HepG2 (cell line): ENCODE results near the gene BTBD17. TPM values are rescaled to one million over a fixed set of nuclear protein-coding genes. Genes with fewer than 3 reads are reported as not detected.

Experiments
- ATAC-seq: fragments of 200-7000 bp; cut with Tn5 transposase; 3 replicates; pipeline ENCODE4 v1.9.1; 2020; ENCODE audit warnings: mild to moderate bottlenecking, moderate library complexity
- BruUV-seq: library from RNA; stranded (reverse); fragments of 400-500 nt; replicated peaks from 2 replicates; lab custom pipeline; 2021; lab: Mats Ljungman, UMichigan
- CTCF ChIA-PET: fragments of 300-600 bp; formaldehyde crosslinking; extraction: SDS; loops from one replicate; lab custom pipeline; 2021; ENCODE audit warnings: low total read pairs, inconsistent platforms, low intra/inter-chr PET ratio; lab: Yijun Ruan, JAX
- POLR2A ChIA-PET: fragments of 350-600 bp; sonication (Branson Sonifier 250); formaldehyde crosslinking; loops from one replicate; lab custom pipeline; 2020; ENCODE audit warnings: antibody characterized with exemption, inconsistent platforms; lab: Yijun Ruan, JAX
- DNase-seq: peaks from one replicate; pipeline ENCODE4 v3.0.0-alpha.2; 2015; ENCODE audit warnings: low spot score
- FAIRE-seq: peaks from 3 replicates; lab custom pipeline; 2011; peaks lifted over from hg19 to GRCh38; lab: Jason Lieb, UNC
- H2AFZ ChIP-seq: one replicate; pipeline ENCODE4 v1.6.1; 2011; ENCODE audit warnings: low read length, inconsistent platforms
- H3K27ac ChIP-seq: fragments of 300-600 bp; 3 replicates; pipeline ENCODE4 v1.8.0; 2011; ENCODE audit warnings: mixed run types, mild to moderate bottlenecking, mixed read lengths, low read length, inconsistent platforms; ENCODE audit not compliant: insufficient read depth; ENCODE audit errors: extremely low read length
- H3K27me3 ChIP-seq, 2 experiments: fragments of 200-600 bp in 1 of 2; 2 replicates in 1 of 2; 3 replicates in 1 of 2; pipeline versions ENCODE4 v1.6.0 to v1.8.0; 2011; ENCODE audit warnings: low read length in 2 of 2, mild to moderate bottlenecking in 2 of 2, moderate library complexity in 2 of 2, inconsistent platforms in 1 of 2; ENCODE audit not compliant: insufficient read depth in 2 of 2, control insufficient read depth in 1 of 2
- H3K36me3 ChIP-seq, 2 experiments: fragments of 200-600 bp in 1 of 2; replicated peaks in 1 of 2; 2 replicates in 1 of 2; 3 replicates in 1 of 2; pipeline versions ENCODE4 v1.5.1 to v1.8.0; 2011; ENCODE audit warnings: low read length in 2 of 2, inconsistent platforms in 1 of 2; ENCODE audit not compliant: insufficient read depth in 2 of 2, control insufficient read depth in 1 of 2
- H3K4me1 ChIP-seq: 2 replicates; pipeline ENCODE4 v1.5.1; 2012; ENCODE audit warnings: low read length, inconsistent platforms; ENCODE audit not compliant: insufficient read depth
- H3K4me2 ChIP-seq: 2 replicates; pipeline ENCODE4 v1.6.0; 2011; ENCODE audit warnings: low read depth, low read length, inconsistent platforms
- H3K4me3 ChIP-seq, 3 experiments: fragments of 200-600 bp in 1 of 3; sonication (generic), shearing (Covaris generic) in 1 of 3; replicated peaks in 1 of 3; 2 replicates each; pipeline ENCODE4 v1.5.1; 2011 to 2016; ENCODE audit warnings: low read length in 3 of 3, inconsistent platforms in 2 of 3, low read depth in 2 of 3, mild to moderate bottlenecking in 2 of 3, control low read depth in 1 of 3, mixed read lengths in 1 of 3; ENCODE audit not compliant: insufficient read depth in 1 of 3
- H3K79me2 ChIP-seq: one replicate; pipeline ENCODE4 v1.6.1; 2011; ENCODE audit warnings: low read length, inconsistent platforms; ENCODE audit not compliant: insufficient read depth
- H3K9ac ChIP-seq: 2 replicates; pipeline ENCODE4 v1.6.0; 2011; ENCODE audit warnings: mild to moderate bottlenecking, low read depth, low read length, inconsistent platforms; ENCODE audit not compliant: insufficient read depth
- H3K9me3 ChIP-seq: 2 replicates; pipeline ENCODE4 v1.5.1; 2012; ENCODE audit warnings: mild to moderate bottlenecking, low read length
- H4K20me1 ChIP-seq: 2 replicates; pipeline ENCODE4 v1.6.0; 2011; ENCODE audit warnings: inconsistent platforms, mild to moderate bottlenecking, low read length, moderate library complexity; ENCODE audit not compliant: insufficient read depth
- AGO1 ChIP-seq: fragments of 200-400 bp; formaldehyde crosslinking; IDR thresholded peaks from 2 replicates; pipeline ENCODE4 v1.6.1; 2017; ENCODE audit warnings: mild to moderate bottlenecking, low read depth, low read length, moderate library complexity; ENCODE audit not compliant: poor library complexity, severe bottlenecking
- AGO2 ChIP-seq: fragments of 200-400 bp; formaldehyde crosslinking; optimal IDR thresholded peaks from 2 replicates; pipeline ENCODE3; 2017; ENCODE audit warnings: mild to moderate bottlenecking, low read depth, low read length, moderate library complexity
- ATF1 ChIP-seq: IDR thresholded peaks from 2 replicates; pipeline ENCODE4 v1.6.1; 2016; ENCODE audit warnings: mild to moderate bottlenecking, control low read depth
- FOSL2 ChIP-seq: sonication (generic); formaldehyde crosslinking; IDR thresholded peaks from 2 replicates; pipeline ENCODE4 v1.4.0; 2020; ENCODE audit warnings: missing genetic modification reagents
- HDAC2 ChIP-seq: sonication (generic); formaldehyde crosslinking; IDR thresholded peaks from 2 replicates; pipeline ENCODE4 v1.4.0; 2020; ENCODE audit warnings: missing genetic modification reagents
- HNF1B ChIP-seq: sonication (generic); formaldehyde crosslinking; IDR thresholded peaks from 2 replicates; pipeline ENCODE4 v1.5.1; 2020; ENCODE audit warnings: mild to moderate bottlenecking, moderate library complexity, missing genetic modification reagents
- HOXA9 ChIP-seq: sonication (generic); formaldehyde crosslinking; IDR thresholded peaks from 2 replicates; pipeline ENCODE4 v1.8.1; 2022; ENCODE audit warnings: missing genetic modification reagents, mild to moderate bottlenecking, moderate library complexity, borderline replicate concordance
- PHF5A ChIP-seq: IDR thresholded peaks from one replicate; pipeline ENCODE4 v1.6.1; 2018; ENCODE audit warnings: low read depth, missing genetic modification reagents; ENCODE audit not compliant: unreplicated experiment
- RARA ChIP-seq: IDR thresholded peaks from 2 replicates; pipeline ENCODE4 v1.6.1; 2016; ENCODE audit warnings: missing genetic modification reagents, missing compliant biosample characterization
- SOX6 ChIP-seq, 2 experiments: fragments of 450-650 bp in 1 of 2; sonication (generic) in 1 of 2; formaldehyde crosslinking in 1 of 2; IDR thresholded peaks; 2 replicates each; pipeline versions ENCODE4 v1.4.0 to v1.6.1; 2017 to 2020; ENCODE audit warnings: antibody characterized with exemption in 1 of 2, mild to moderate bottlenecking in 1 of 2, missing genetic modification reagents in 1 of 2
- XRCC5 ChIP-seq: fragments of 200-400 bp; formaldehyde crosslinking; optimal IDR thresholded peaks from 2 replicates; pipeline ENCODE3; 2017; ENCODE audit warnings: mild to moderate bottlenecking, low read length
- ZBTB20 ChIP-seq: sonication (generic); formaldehyde crosslinking; IDR thresholded peaks from 2 replicates; pipeline ENCODE4 v1.8.1; 2023; ENCODE audit warnings: missing genetic modification reagents, low read depth, mild to moderate bottlenecking, borderline replicate concordance
- ZBTB7B ChIP-seq: sonication (generic); formaldehyde crosslinking; IDR thresholded peaks from 2 replicates; pipeline ENCODE4 v1.4.0; 2020; ENCODE audit warnings: missing genetic modification reagents
- ZFP37 ChIP-seq: sonication (generic); formaldehyde crosslinking; IDR thresholded peaks from 2 replicates; pipeline ENCODE4 v1.4.0; 2020; ENCODE audit warnings: missing genetic modification reagents, borderline replicate concordance
- ZNF292 ChIP-seq: sonication (generic); formaldehyde crosslinking; IDR thresholded peaks from 2 replicates; pipeline ENCODE4 v1.8.1; 2022; ENCODE audit warnings: mild to moderate bottlenecking, low read depth, missing genetic modification reagents, borderline replicate concordance
- ZNF331 ChIP-seq: sonication (generic); formaldehyde crosslinking; IDR thresholded peaks from 2 replicates; pipeline ENCODE4 v1.4.0; 2020; ENCODE audit warnings: missing genetic modification reagents
- ZNF549 ChIP-seq: sonication (generic); formaldehyde crosslinking; IDR thresholded peaks from 2 replicates; pipeline ENCODE4 v1.5.0; 2020; ENCODE audit warnings: missing genetic modification reagents
- ZNF629 ChIP-seq: sonication (generic); formaldehyde crosslinking; conservative IDR thresholded peaks from 2 replicates; pipeline ENCODE4 v1.5.0; 2020; ENCODE audit warnings: missing genetic modification reagents
- ZNF800 ChIP-seq: sonication (generic); formaldehyde crosslinking; IDR thresholded peaks from 2 replicates; pipeline ENCODE4 v1.4.0; 2020; ENCODE audit warnings: missing genetic modification reagents
- WGBS: methylation state at CpG from one replicate; pipeline ENCODE4 v1.1.6; 2017; ENCODE audit warnings: low lambda C conversion rate; 5-methylcytosine and 5-hydroxymethylcytosine counted together
- in situ Hi-C: cut with HindIII; loops from 2 replicates; pipeline ENCODE4 v1.10.0; 2017; ENCODE audit warnings: low pct_unique_long_range_greater_than_20kb; ENCODE audit not compliant: extremely low pct_ligation_motif_present
- intact Hi-C: fragments of 100-400 bp; cut with micrococcal nuclease; formaldehyde crosslinking; loops from one replicate; pipeline ENCODE4 v1.10.0; 2022; ENCODE audit not compliant: unreplicated experiment
- polyA plus RNA-seq, 8 experiments: library from polyadenylated mRNA; depleted of rRNA in 3 of 8; stranded (reverse) in 7 of 8; unstranded in 1 of 8; fragments of >200 nt; fragmentation: Illumina TruSeq in 4 of 8; extraction: Trizol in 4 of 8; gene quantifications; 2 replicates each; pipeline versions ENCODE4 v1.2.1 to v1.2.3, GENCODE V29; 2011 to 2016; ENCODE audit warnings: low read depth in 4 of 8, missing spikeins in 1 of 8, mixed read lengths in 1 of 8; ENCODE audit not compliant: insufficient read depth in 1 of 8
- total RNA-seq, 5 experiments: library from RNA; depleted of rRNA; stranded (reverse); fragments of >200 nt; fragmentation: Illumina TruSeq; extraction: Trizol; gene quantifications; 2 replicates each; pipeline ENCODE4 v1.2.3, GENCODE V29; 2016; ENCODE audit warnings: low read depth in 1 of 5

The BTBD17 gene
- total and polyA plus RNA-seq, 2 of the 13 experiments (the other 11 are each of a cell fraction or from before 2014, with no cell fraction given): not detected

- TF ChIP-seq XRCC5: peak; percentile 87
- TF ChIP-seq ZBTB7B (CRISPR knock-in tag): 0 out of 2 replicates have a peak, but pooled peaks have one; percentile 23
- no peak for TF ChIP-seq PHF5A
These were observed at the start of gene BTBD17 (continued) for GRCh38 chr17:74361230-74362068.

GRCh38 chr17:74410001-74410443 is 48.4 kb upstream of the BTBD17 start:
- no peak for DNase-seq
- in situ Hi-C loops (no loop called here), intact Hi-C loops (no loop called here)
- CTCF ChIA-PET: interaction anchor here (2.6 kb wide), 1 partner anchor 47 kb away, joined by 43 read pairs; no protein-coding TSS in a partner anchor
- no peak for FAIRE-seq
- POLR2A ChIA-PET: interaction anchor here (1.5 to 3.3 kb wide), 4 partner anchors 21 to 44 kb away, joined by 5 to 21 read pairs (median 8); partner anchors contain the start of gene GPRC5C
- peak; percentile 64 for ATAC-seq
- no TSS peak for BruUV-seq
- WGBS: 10% methylated on average over 4 of the region's 4 CpGs
- Histone ChIP-seq H3K79me2 (no peaks in the 10 kb centered on the region), H3K4me2 (peak overlapping the region; percentile 65), H3K36me3 (no peaks in the 10 kb centered on the region), H3K9me3 (no peaks in the 10 kb centered on the region), H3K4me3 (peak overlapping the region in 1 of 3 experiments; percentile 32; a peak in 1 of 6 replicates), H3K9ac (no peak overlapping the region), H3K27me3 (peaks cover 3 to 17% of the 10 kb centered on the region in 2 experiments; a peak in 2 of 5 replicates), H4K20me1 (no peaks in the 10 kb centered on the region), H3K27ac (no peak overlapping the region), H2AFZ (no peak overlapping the region), H3K4me1 (peaks cover 46% of the 10 kb centered on the region)
- TF ChIP-seq AGO1 (no peak), ZFP37 (0 out of 2 replicates have a peak, but pooled peaks have one; percentile 33), HOXA9 (CRISPR knock-in tag) (no peak), ZNF331 (CRISPR knock-in tag) (no peak), ZBTB20 (no peak), AGO2 (no peak), ZNF629 (CRISPR knock-in tag) (no peak), ZBTB7B (CRISPR knock-in tag) (no peak), ZNF292 (CRISPR knock-in tag) (peak; percentile 39; the same call in 1 of the 2 replicates), HDAC2 (CRISPR knock-in tag) (peak; percentile 16; the same call in 1 of the 2 replicates), ZNF549 (CRISPR knock-in tag) (0 out of 2 replicates have a peak, but pooled peaks have one; percentile 30), FOSL2 (peak; percentile 31; the same call in 1 of the 2 replicates), ZNF800 (CRISPR knock-in tag) (no peak), HNF1B (peak; percentile 36; the same call in 1 of the 2 replicates), ATF1 (no peak), RARA (peak; percentile 37; the same call in 1 of the 2 replicates), SOX6 (IDR thresholded peaks at IDR 0.05) (no peak), SOX6 (CRISPR knock-in tag; IDR thresholded peaks at IDR 0.05) (0 out of 2 replicates have a peak, but pooled peaks have one; percentile 26)
